Right lobe of liver (tissue), 4 donors: ENCODE data around the gene MED15.

Experiments
- POLR2A ChIP-seq: fragments of 450-650 bp; IDR thresholded peaks from one replicate; pipeline ENCODE4 v1.6.1; 2017; ENCODE audit warnings: antibody characterized with exemption, mild to moderate bottlenecking
- TF ChIP-seq, protein P1 (sequence below), 4 donors: fragments of 200-600 bp in 3 of 4; fragments of 450-650 bp in 1 of 4; IDR thresholded peaks; one replicate each; pipeline versions ENCODE4 v1.5.1 to v1.8.0; 2016 to 2022; ENCODE audit warnings: antibody characterized with exemption in 4 of 4, mild to moderate bottlenecking in 2 of 4
- donor health status: DM: no; HTN: no; CAD: no.
- donor health status: DM: no; HTN: no; CAD: no.
- donor health status: DM: no; HTN: yes; CAD: no.

- no peak for TF ChIP-seq POLR2A
- TF ChIP-seq, protein P1, sequence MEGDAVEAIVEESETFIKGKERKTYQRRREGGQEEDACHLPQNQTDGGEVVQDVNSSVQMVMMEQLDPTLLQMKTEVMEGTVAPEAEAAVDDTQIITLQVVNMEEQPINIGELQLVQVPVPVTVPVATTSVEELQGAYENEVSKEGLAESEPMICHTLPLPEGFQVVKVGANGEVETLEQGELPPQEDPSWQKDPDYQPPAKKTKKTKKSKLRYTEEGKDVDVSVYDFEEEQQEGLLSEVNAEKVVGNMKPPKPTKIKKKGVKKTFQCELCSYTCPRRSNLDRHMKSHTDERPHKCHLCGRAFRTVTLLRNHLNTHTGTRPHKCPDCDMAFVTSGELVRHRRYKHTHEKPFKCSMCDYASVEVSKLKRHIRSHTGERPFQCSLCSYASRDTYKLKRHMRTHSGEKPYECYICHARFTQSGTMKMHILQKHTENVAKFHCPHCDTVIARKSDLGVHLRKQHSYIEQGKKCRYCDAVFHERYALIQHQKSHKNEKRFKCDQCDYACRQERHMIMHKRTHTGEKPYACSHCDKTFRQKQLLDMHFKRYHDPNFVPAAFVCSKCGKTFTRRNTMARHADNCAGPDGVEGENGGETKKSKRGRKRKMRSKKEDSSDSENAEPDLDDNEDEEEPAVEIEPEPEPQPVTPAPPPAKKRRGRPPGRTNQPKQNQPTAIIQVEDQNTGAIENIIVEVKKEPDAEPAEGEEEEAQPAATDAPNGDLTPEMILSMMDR (IDR thresholded peaks at IDR 0.05), result no peak
Measured at GRCh38 chr22:20571078-20571503, 63.7 kb downstream of the MED15 start.
